HEK293T (cell line): ENCODE measurements around the gene B4GALT2.

Experiments
- CTCF ChIA-PET: fragments of 350-600 bp; formaldehyde crosslinking; extraction: SDS; loops from one replicate; lab custom pipeline; 2021; ENCODE audit warnings: antibody characterized with exemption, inconsistent platforms; lab: Yijun Ruan, JAX
- POLR2A ChIA-PET: fragments of 350-600 bp; formaldehyde crosslinking; extraction: SDS; loops from one replicate; lab custom pipeline; 2020; ENCODE audit warnings: antibody characterized with exemption, inconsistent platforms; lab: Yijun Ruan, JAX
- DNase-seq: peaks from one replicate; pipeline ENCODE4 v3.0.0; 2012; ENCODE audit warnings: mixed read lengths; ENCODE audit errors: extremely low spot score
- ARNT ChIP-seq: fragments of 450-650 bp; IDR thresholded peaks from 2 replicates; pipeline ENCODE4 v1.6.1; 2017; ENCODE audit warnings: mild to moderate bottlenecking
- BHLHE40 ChIP-seq: fragments of 450-650 bp; IDR thresholded peaks from 2 replicates; pipeline ENCODE4 v1.6.1; 2016; ENCODE audit warnings: mild to moderate bottlenecking, moderate library complexity, borderline replicate concordance
- CTBP1 ChIP-seq: fragments of 450-650 bp; IDR thresholded peaks from 2 replicates; pipeline ENCODE4 v1.6.1; 2016; ENCODE audit warnings: borderline replicate concordance
- ELF4 ChIP-seq: fragments of 450-650 bp; IDR thresholded peaks from 2 replicates; pipeline ENCODE4 v1.6.1; 2017; ENCODE audit warnings: antibody characterized with exemption
- FOXA1 ChIP-seq: fragments of 450-650 bp; IDR thresholded peaks from 2 replicates; pipeline ENCODE4 v1.6.1; 2016; ENCODE audit warnings: mild to moderate bottlenecking
- FOXK2 ChIP-seq: fragments of 450-650 bp; IDR thresholded peaks from 2 replicates; pipeline ENCODE4 v1.6.1; 2016; ENCODE audit warnings: mild to moderate bottlenecking
- FOXM1 ChIP-seq: fragments of 450-650 bp; IDR thresholded peaks from 2 replicates; pipeline ENCODE4 v1.6.1; 2017; ENCODE audit warnings: mild to moderate bottlenecking, borderline replicate concordance
- HDGF ChIP-seq: fragments of 450-650 bp; IDR thresholded peaks from 2 replicates; pipeline ENCODE4 v1.6.1; 2017; ENCODE audit warnings: antibody characterized with exemption, borderline replicate concordance
- L3MBTL2 ChIP-seq: fragments of 450-650 bp; conservative IDR thresholded peaks from 2 replicates; pipeline ENCODE4 v1.6.1; 2016; ENCODE audit warnings: mild to moderate bottlenecking
- LEF1 ChIP-seq: fragments of 450-650 bp; IDR thresholded peaks from 2 replicates; pipeline ENCODE4 v1.6.1; 2017; ENCODE audit warnings: mild to moderate bottlenecking, borderline replicate concordance
- NFRKB ChIP-seq: fragments of 450-650 bp; IDR thresholded peaks from 2 replicates; pipeline ENCODE4 v1.6.1; 2016; ENCODE audit warnings: mild to moderate bottlenecking, moderate library complexity
- PKNOX1 ChIP-seq: fragments of 450-650 bp; IDR thresholded peaks from 2 replicates; pipeline ENCODE4 v1.6.1; 2016
- SP1 ChIP-seq: fragments of 450-650 bp; IDR thresholded peaks from 2 replicates; pipeline ENCODE4 v1.6.1; 2017
- SUZ12 ChIP-seq: fragments of 450-650 bp; IDR thresholded peaks from 2 replicates; pipeline ENCODE4 v1.6.1; 2016; ENCODE audit warnings: mild to moderate bottlenecking
- TARDBP ChIP-seq: fragments of 450-650 bp; IDR thresholded peaks from 2 replicates; pipeline ENCODE4 v1.6.1; 2016
- ZNF384 ChIP-seq: fragments of 450-650 bp; IDR thresholded peaks from 2 replicates; pipeline ENCODE4 v1.6.1; 2016

B4GALT2 gene

DNA sequence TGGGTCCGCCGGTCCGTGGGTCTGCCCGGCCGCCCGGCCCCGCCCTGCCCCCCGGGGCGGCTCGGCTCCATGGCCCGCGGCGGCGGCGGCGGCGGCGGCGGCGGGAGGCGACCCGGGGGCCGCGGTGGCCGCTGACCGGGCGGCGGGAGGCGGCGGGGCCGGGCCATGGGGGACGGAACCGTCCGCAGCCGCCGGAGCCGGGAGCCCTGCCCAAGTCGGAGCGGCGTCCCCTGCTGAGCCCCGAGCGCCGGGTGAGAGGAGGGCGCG lies 184 bp downstream of the B4GALT2 start:
- ChIA-PET CTCF (no interaction called here), POLR2A (no interaction called here)
- no peak for DNase-seq
- TF ChIP-seq ELF4: no peak
- no peak for TF ChIP-seq L3MBTL2
- no peak for TF ChIP-seq FOXA1
- TF ChIP-seq SUZ12: no peak
- TF ChIP-seq ZNF384: no peak
- no peak for TF ChIP-seq NFRKB
- TF ChIP-seq LEF1: no peak
- TF ChIP-seq FOXK2: no peak
- TF ChIP-seq TARDBP: no peak
- no peak for TF ChIP-seq FOXM1
- no peak for TF ChIP-seq CTBP1

DNA sequence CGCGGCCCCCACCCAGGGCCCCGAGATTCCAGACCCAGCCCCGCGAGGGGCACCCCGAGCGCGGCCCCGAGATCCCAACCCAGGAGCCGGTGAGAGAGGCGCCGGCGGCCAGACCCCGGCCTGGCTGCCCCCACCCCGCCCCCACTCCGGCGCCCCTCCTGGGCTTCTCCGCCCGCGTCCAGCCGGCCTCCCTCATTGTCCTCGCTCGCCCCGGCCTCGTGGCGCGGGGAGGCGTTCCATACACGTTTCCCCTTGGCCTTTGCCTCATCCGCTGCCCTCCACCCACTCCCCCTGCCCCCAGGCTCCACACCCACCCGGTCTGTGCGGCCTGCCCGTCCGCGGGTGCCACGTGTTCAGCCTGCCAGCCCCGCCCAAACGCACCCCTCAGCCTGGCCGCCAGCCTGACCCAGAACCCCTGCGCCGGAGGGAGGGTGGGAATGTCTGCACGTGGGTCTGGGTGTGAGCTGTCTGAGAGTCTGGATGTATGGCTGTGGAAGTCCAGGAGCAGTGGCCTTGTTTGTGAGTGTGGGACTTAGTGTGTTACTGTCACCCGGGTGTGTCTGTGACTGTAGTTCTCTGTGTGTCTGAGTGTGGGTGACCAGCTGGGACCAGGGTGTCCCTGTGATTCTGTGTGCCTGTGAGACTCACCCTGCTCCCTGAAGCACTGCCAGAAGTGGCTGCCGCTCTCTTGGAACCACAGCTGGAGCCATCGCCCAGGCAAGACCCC lies 681 bp downstream of the B4GALT2 start:
- TF ChIP-seq L3MBTL2 (peak; percentile 85), FOXM1 (no peak)
- no peak for DNase-seq
- ChIA-PET POLR2A (no interaction called here), CTCF (no interaction called here)

DNA sequence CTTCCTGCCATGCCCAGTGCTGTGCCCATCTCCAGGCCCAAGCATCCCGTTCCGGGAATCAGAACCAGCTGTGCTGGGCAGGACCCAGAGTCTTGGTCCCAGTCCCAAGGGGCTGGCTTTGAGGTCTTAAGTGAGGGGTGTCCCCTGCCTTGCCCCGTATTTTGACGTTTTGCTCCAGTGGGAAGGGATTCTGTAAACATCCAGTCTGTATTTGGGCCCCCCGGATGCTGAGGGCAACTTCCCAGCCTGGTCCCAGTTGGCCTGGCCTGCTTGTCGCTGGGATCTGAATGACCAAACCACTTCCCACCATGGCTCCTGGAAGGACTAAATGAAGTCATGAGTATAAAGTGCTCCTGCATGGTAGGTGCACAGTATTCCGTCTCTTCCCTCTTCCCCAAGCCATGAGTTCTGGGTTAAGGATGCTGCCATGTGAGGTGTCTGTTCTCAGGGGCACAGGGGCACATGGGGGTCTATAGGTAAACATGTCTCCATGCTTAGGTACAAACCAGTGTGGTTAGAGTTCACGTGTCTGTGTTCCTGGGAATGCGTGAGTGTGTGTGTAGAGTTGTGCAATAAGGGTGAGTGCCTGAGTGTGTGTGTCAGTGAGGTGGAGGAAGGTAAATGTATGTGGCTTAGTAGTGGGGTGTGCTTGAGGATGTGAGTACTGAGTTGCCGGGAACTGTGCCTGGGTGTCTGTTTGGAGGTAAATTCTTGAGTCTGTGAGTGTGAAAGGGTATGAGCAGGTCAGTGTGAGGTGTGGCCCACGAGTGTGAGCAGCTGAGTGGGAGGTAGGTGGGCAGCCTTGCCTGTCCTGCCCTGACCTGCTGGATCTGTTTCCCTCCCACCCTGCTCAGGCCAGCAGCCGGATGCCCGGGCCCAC lies 1.5 kb downstream of the B4GALT2 start:
- DNase-seq: no peak
- POLR2A ChIA-PET: no interaction called here
- TF ChIP-seq FOXM1 (no peak), BHLHE40 (no peak)
- CTCF ChIA-PET: no interaction called here

- no peak for TF ChIP-seq HDGF
- TF ChIP-seq LEF1: no peak
- no peak for TF ChIP-seq NFRKB
- TF ChIP-seq CTBP1: no peak
- no peak for TF ChIP-seq FOXK2
- no peak for TF ChIP-seq SP1
- TF ChIP-seq ZNF384: no peak
- no peak for TF ChIP-seq SUZ12
- no peak for TF ChIP-seq FOXA1
- TF ChIP-seq FOXM1: no peak
- TF ChIP-seq ARNT: no peak
- TF ChIP-seq TARDBP: no peak
- no peak for TF ChIP-seq ELF4
- no peak for TF ChIP-seq BHLHE40
- no peak for TF ChIP-seq PKNOX1
- TF ChIP-seq L3MBTL2: no peak
- no peak for DNase-seq
- ChIA-PET POLR2A (no interaction called here), CTCF (no interaction called here)
These were observed 2.1 kb downstream of the B4GALT2 start for GRCh38 chr1:43981135-43981491.

DNA sequence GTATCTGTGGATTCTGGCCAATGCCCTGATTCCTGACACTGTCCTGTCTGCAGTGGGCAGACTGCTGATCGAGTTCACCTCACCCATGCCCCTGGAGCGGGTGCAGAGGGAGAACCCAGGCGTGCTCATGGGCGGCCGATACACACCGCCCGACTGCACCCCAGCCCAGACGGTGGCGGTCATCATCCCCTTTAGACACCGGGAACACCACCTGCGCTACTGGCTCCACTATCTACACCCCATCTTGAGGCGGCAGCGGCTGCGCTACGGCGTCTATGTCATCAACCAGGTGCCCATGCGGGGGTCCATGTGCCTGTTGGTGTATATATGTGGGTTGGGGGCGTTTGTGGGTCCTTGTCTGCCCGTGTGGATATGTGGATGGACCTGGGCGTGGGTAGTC lies 2.6 kb downstream of the B4GALT2 start:
- ChIA-PET CTCF (no interaction called here), POLR2A (no interaction called here)
- DNase-seq: no peak
- no peak for TF ChIP-seq NFRKB
- TF ChIP-seq ARNT: no peak
- no peak for TF ChIP-seq CTBP1
- no peak for TF ChIP-seq SUZ12

DNA sequence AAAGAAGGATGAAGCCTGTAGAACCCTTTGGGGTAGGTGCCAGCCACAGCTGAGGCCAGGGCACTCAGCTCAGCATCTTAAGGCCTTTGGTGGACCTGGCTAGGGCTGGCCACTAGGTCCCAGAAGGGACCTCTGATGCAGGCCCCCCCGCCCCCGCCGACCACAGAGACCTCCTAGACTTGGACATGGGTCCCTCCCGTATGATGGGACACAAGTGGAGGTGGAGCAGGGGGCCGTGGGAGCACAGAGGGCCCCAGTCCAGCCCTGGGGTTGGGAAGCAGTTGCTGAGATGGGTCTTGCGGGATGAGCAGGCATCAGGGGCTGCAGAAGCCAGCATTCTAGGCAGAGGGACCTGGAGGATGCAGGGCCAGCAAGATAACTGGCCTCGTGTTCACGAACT lies 3.2 kb downstream of the B4GALT2 start:
- CTCF ChIA-PET: no interaction called here
- TF ChIP-seq FOXK2: no peak
- no peak for DNase-seq
- POLR2A ChIA-PET: no interaction called here

- no peak for DNase-seq
- TF ChIP-seq TARDBP (no peak), FOXM1 (no peak), L3MBTL2 (no peak)
- ChIA-PET POLR2A (no interaction called here), CTCF (no interaction called here)
These were observed 3.8 kb downstream of the B4GALT2 start for GRCh38 chr1:43982808-43983207.

GRCh38 chr1:43983253-43983899 lies 4.4 kb downstream of the B4GALT2 start:
- ChIA-PET CTCF (no interaction called here), POLR2A (interaction anchor here (0.6 to 1.1 kb wide), 2 partner anchors 8 to 56 kb away, joined by 3 to 5 read pairs; partner anchors contain the start of gene ATP6V0B)
- TF ChIP-seq CTBP1: no peak
- no peak for TF ChIP-seq FOXM1
- DNase-seq: no peak
